H9 (cell line): ENCODE data around the gene FADS3. TPM values are rescaled to one million over a fixed set of nuclear protein-coding genes. Genes with fewer than 3 reads are reported as not detected.

Source experiments
- DNase-seq: peaks from one replicate; pipeline ENCODE4 v3.0.0-alpha.2; 2017
- H2AFZ ChIP-seq: one replicate; pipeline ENCODE4 v1.6.1; 2013; ENCODE audit warnings: mild to moderate bottlenecking, low read length, control low read depth, moderate library complexity
- H2AK5ac ChIP-seq: 2 replicates; pipeline ENCODE4 v1.6.1; 2013; ENCODE audit warnings: low read length, control low read depth, mixed read lengths; ENCODE audit not compliant: insufficient read length
- H2BK120ac ChIP-seq: one replicate; pipeline ENCODE4 v1.6.1; 2013; ENCODE audit warnings: low read depth, mild to moderate bottlenecking, low read length, control low read depth, inconsistent platforms; ENCODE audit not compliant: poor library complexity, severe bottlenecking
- H2BK12ac ChIP-seq: 2 replicates; pipeline ENCODE4 v1.6.1; 2013; ENCODE audit warnings: low read length, control low read depth, mixed read lengths, low read depth; ENCODE audit not compliant: insufficient read length
- H2BK15ac ChIP-seq: 2 replicates; pipeline ENCODE4 v1.6.1; 2013; ENCODE audit warnings: low read depth, low read length, control low read depth
- H2BK20ac ChIP-seq: one replicate; pipeline ENCODE4 v1.6.1; 2013; ENCODE audit warnings: low read depth, mild to moderate bottlenecking, low read length, control low read depth, inconsistent platforms; ENCODE audit not compliant: poor library complexity, severe bottlenecking
- H2BK5ac ChIP-seq: 2 replicates; pipeline ENCODE4 v1.6.1; 2013; ENCODE audit warnings: low read length, control low read depth, mixed read lengths; ENCODE audit not compliant: insufficient read length
- H3K14ac ChIP-seq: 2 replicates; pipeline ENCODE4 v1.6.1; 2013; ENCODE audit warnings: low read length, control low read depth; ENCODE audit not compliant: insufficient read depth
- H3K18ac ChIP-seq: 2 replicates; pipeline ENCODE4 v1.6.1; 2013; ENCODE audit warnings: low read depth, mild to moderate bottlenecking, mixed read lengths, low read length, control low read depth; ENCODE audit not compliant: insufficient read length
- H3K23ac ChIP-seq: 2 replicates; pipeline ENCODE4 v1.6.1; 2013; ENCODE audit warnings: low read length, control low read depth, mixed read lengths, low read depth; ENCODE audit not compliant: insufficient read length
- H3K23me2 ChIP-seq: 2 replicates; pipeline ENCODE4 v1.6.1; 2013; ENCODE audit warnings: low read depth, mild to moderate bottlenecking, mixed read lengths, low read length, control low read depth; ENCODE audit not compliant: insufficient read length, poor library complexity, severe bottlenecking
- H3K27ac ChIP-seq: 2 replicates; pipeline ENCODE4 v1.5.1; 2013; ENCODE audit warnings: low read length, control low read depth, mixed read lengths, low read depth; ENCODE audit not compliant: insufficient read length
- H3K27me3 ChIP-seq: 2 replicates; pipeline ENCODE4 v1.6.1; 2013; ENCODE audit warnings: low read length, control low read depth, inconsistent platforms; ENCODE audit not compliant: insufficient read depth
- H3K4ac ChIP-seq: 2 replicates; pipeline ENCODE4 v1.6.1; 2013; ENCODE audit warnings: low read depth, mild to moderate bottlenecking, control low read depth, inconsistent platforms, low read length, moderate library complexity
- H3K4me1 ChIP-seq: 2 replicates; pipeline ENCODE4 v1.6.1; 2013; ENCODE audit warnings: low read length, control low read depth, inconsistent platforms; ENCODE audit not compliant: insufficient read depth
- H3K4me2 ChIP-seq: 2 replicates; pipeline ENCODE4 v1.6.1; 2013; ENCODE audit warnings: low read length, control low read depth, mixed read lengths; ENCODE audit not compliant: insufficient read length, insufficient read depth
- H3K56ac ChIP-seq: 2 replicates; pipeline ENCODE4 v1.6.1; 2013; ENCODE audit warnings: low read depth, mild to moderate bottlenecking, mixed read lengths, low read length, control low read depth; ENCODE audit not compliant: insufficient read length
- H3K79me1 ChIP-seq: 2 replicates; pipeline ENCODE4 v1.6.1; 2013; ENCODE audit warnings: low read depth, mild to moderate bottlenecking, moderate library complexity, low read length, control low read depth, inconsistent platforms; ENCODE audit not compliant: insufficient read depth, poor library complexity, severe bottlenecking
- H3K79me2 ChIP-seq: 2 replicates; pipeline ENCODE4 v1.6.1; 2013; ENCODE audit warnings: low read length, control low read depth, inconsistent platforms; ENCODE audit not compliant: insufficient read depth
- H3K9ac ChIP-seq: 2 replicates; pipeline ENCODE4 v1.6.1; 2013; ENCODE audit warnings: low read length, control low read depth, mixed read lengths; ENCODE audit not compliant: insufficient read length; ENCODE audit errors: extremely low read depth
- H3K9me3 ChIP-seq: one replicate; pipeline ENCODE4 v1.6.1; 2013; ENCODE audit warnings: low read depth, low read length, inconsistent platforms; ENCODE audit not compliant: control insufficient read depth
- H3T11ph ChIP-seq: one replicate; pipeline ENCODE4 v1.6.1; 2013; ENCODE audit warnings: mild to moderate bottlenecking, low read length, control low read depth, inconsistent platforms
- H4K20me1 ChIP-seq: one replicate; pipeline ENCODE4 v1.6.1; 2013; ENCODE audit not compliant: control insufficient read depth, insufficient read length, insufficient read depth
- H4K5ac ChIP-seq: 2 replicates; pipeline ENCODE4 v1.6.1; 2013; ENCODE audit warnings: low read depth, mild to moderate bottlenecking, mixed read lengths, low read length, control low read depth; ENCODE audit not compliant: insufficient read length
- H4K8ac ChIP-seq: replicated peaks from 2 replicates; pipeline ENCODE4 v1.6.1; 2013; ENCODE audit warnings: low read length, control low read depth, mixed read lengths, low read depth; ENCODE audit not compliant: insufficient read length
- H4K91ac ChIP-seq: 2 replicates; pipeline ENCODE4 v1.6.1; 2013; ENCODE audit warnings: low read depth, mild to moderate bottlenecking, moderate library complexity, mixed read lengths, low read length, control low read depth; ENCODE audit not compliant: insufficient read length
- H3K27ac Mint-ChIP-seq, 3 experiments: 2 replicates in 2 of 3; 3 replicates in 1 of 3; pipeline ENCODE4 v1.8.0; 2020 to 2021; ENCODE audit warnings: mixed read lengths in 3 of 3, mild to moderate bottlenecking in 1 of 3, moderate library complexity in 1 of 3
- H3K27me3 Mint-ChIP-seq: 2 replicates; pipeline ENCODE4 v1.8.0; 2021; ENCODE audit warnings: low read depth, mild to moderate bottlenecking, moderate library complexity, mixed read lengths
- H3K36me3 Mint-ChIP-seq, 3 experiments: 2 replicates in 2 of 3; 3 replicates in 1 of 3; pipeline ENCODE4 v1.8.0; 2020 to 2021; ENCODE audit warnings: low read depth in 3 of 3, mixed read lengths in 3 of 3; ENCODE audit not compliant: insufficient read depth in 1 of 3
- H3K4me1 Mint-ChIP-seq, 2 experiments: 2 replicates each; pipeline ENCODE4 v1.8.0; 2020; ENCODE audit warnings: mixed read lengths in 2 of 2
- H3K4me3 Mint-ChIP-seq, 2 experiments: 2 replicates in 1 of 2; 3 replicates in 1 of 2; pipeline ENCODE4 v1.8.0; 2020 to 2021; ENCODE audit warnings: mild to moderate bottlenecking in 2 of 2, mixed read lengths in 2 of 2, moderate library complexity in 1 of 2
- H3K9me3 Mint-ChIP-seq, 2 experiments: 2 replicates in 1 of 2; 3 replicates in 1 of 2; pipeline ENCODE4 v1.8.0; 2020; ENCODE audit warnings: mild to moderate bottlenecking in 2 of 2, mixed read lengths in 2 of 2, moderate library complexity in 1 of 2
- CTCF ChIP-seq: fragments of 200-600 bp; sonication (generic); conservative IDR thresholded peaks from 3 replicates; pipeline ENCODE4 v1.8.0; 2021; ENCODE audit warnings: antibody characterized with exemption, mild to moderate bottlenecking
- WGBS: extraction: QIAGEN DNeasy Blood & Tissue Kit; methylation state at CpG from one replicate; pipeline ENCODE4 v1.1.7; 2013; ENCODE audit warnings: missing lambda C conversion rate, low lambda C conversion rate, mixed read lengths; ENCODE audit not compliant: insufficient read length; ENCODE audit errors: extremely low coverage; 5-methylcytosine and 5-hydroxymethylcytosine counted together
- total RNA-seq: library from RNA; stranded (reverse); gene quantifications from 2 replicates; pipeline ENCODE4 v1.2.1, GENCODE V29; 2021

Gene FADS3
- total RNA-seq, 1 experiment from 2014 or later = 34.9 TPM

- no peak overlapping the region for H2AFZ ChIP-seq
- Mint-ChIP-seq H3K27ac (no peak overlapping the region), H3K27me3 (peaks cover 7% of the 10 kb centered on the region), H3K4me1 (peaks cover 9 to 39% of the 10 kb centered on the region in 2 experiments), H3K9me3 (no peaks in the 10 kb centered on the region), H3K4me3 (no peak overlapping the region; a peak in 1 of 5 replicates), H3K36me3 (no peaks in the 10 kb centered on the region)
- H3K23ac ChIP-seq = no peak overlapping the region
- no CpG with 5 or more reads among the region's 14 CpGs for WGBS
- no peaks in the 10 kb centered on the region for H3K23me2 ChIP-seq
- TF ChIP-seq CTCF = no peak
- H3K4me1 ChIP-seq = no peaks in the 10 kb centered on the region; the same call in 1 of the 2 replicates
- H2BK15ac ChIP-seq = no peak overlapping the region
- no peak overlapping the region for H3K4me2 ChIP-seq
- no peak overlapping the region for H4K8ac ChIP-seq
- no peak overlapping the region for H4K91ac ChIP-seq
- no peak overlapping the region for H3K9ac ChIP-seq
- H2AK5ac ChIP-seq = no peak overlapping the region
- no peak overlapping the region for H3K18ac ChIP-seq
- H3K4ac ChIP-seq = no peak overlapping the region
- DNase-seq = no peak
- H3K79me2 ChIP-seq = no peaks in the 10 kb centered on the region
- H2BK12ac ChIP-seq = no peak overlapping the region
- no peak overlapping the region for H3K27ac ChIP-seq
- no peak overlapping the region for H2BK5ac ChIP-seq
- H2BK120ac ChIP-seq = no peak overlapping the region
- no peak overlapping the region for H2BK20ac ChIP-seq
- no peaks in the 10 kb centered on the region for H3K27me3 ChIP-seq
- H3K56ac ChIP-seq = no peak overlapping the region
- H3K79me1 ChIP-seq = no peaks in the 10 kb centered on the region
- no peak overlapping the region; the same call in 1 of the 2 replicates for H3K14ac ChIP-seq
- no peak overlapping the region for H4K5ac ChIP-seq
- no peak overlapping the region for H3T11ph ChIP-seq
- no peaks in the 10 kb centered on the region for H4K20me1 ChIP-seq
- H3K9me3 ChIP-seq = no peaks in the 10 kb centered on the region
Observed at GRCh38 chr11:61905801-61906521, 14.6 kb upstream of the FADS3 start.
